ENCODE results near the gene RBM24.
"Not testable (repeated sequence)": the region's sequence is repeated elsewhere in the genome, so short reads cannot be mapped to it uniquely, and the experiment has no call there.

Gene RBM24

DNA sequence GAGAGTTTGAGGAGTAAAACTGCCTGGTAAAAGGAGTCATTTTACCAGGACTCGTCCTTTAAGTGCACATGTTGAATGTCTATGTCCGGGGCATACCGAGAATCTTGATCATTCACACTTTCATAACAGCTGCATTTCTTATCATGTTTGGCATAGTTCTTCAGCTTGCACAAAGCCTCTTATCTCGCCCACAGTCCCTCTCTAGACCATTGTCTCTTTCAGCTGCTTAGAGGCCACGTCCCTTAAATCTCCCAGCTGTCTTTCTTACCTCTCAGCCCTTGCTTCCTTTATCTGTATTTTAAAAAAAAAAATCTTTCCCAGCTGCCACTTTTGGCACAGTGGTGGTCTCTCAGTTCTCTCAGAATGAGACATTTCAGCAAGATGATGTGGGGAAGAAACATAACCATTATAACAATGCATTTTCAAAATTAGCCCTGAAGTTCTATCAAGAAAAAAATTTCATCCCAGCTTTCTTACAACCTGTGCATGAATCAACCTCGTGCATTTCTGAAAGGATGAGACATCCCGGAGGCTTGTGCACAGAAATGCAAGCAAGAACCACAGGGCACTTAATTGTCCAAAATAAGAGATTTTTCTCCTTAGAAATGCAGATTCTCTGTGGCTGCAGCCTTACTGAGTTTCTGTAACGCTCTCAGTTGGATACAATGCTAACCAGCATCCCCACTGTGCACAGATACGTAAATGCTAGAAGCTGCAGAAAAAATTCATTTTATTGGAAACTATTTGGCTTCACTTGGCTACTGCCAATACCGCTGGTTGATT lies 24.2 kb downstream of the RBM24 start:
- Histone ChIP-seq H3K4me3 (ENCODE audit: extremely low read depth, insufficient read depth, low read length, poor library complexity, severe bottlenecking) (no peak overlapping the region), H3K36me3 (ENCODE audit: control insufficient read depth, insufficient read depth, low read length) (no peaks in the 10 kb centered on the region), H3K27ac (ENCODE audit: low read depth, low read length, severe bottlenecking) (no peak overlapping the region), H3K9me3 (ENCODE audit: control insufficient read depth, low read length) (no peaks in the 10 kb centered on the region), H3K4me1 (ENCODE audit: control insufficient read depth, insufficient read depth, low read length, poor library complexity, severe bottlenecking) (peaks cover 11% of the 10 kb centered on the region)
- 34 to 47% methylated on average over 8 of the region's 10 CpGs for WGBS, 2 experiments (ENCODE audit: insufficient coverage in 2 of 2)

GRCh38 chr6:17311595-17312311 lies 30.6 kb downstream of the RBM24 start:
- Histone ChIP-seq H3K27ac (ENCODE audit: low read depth, low read length, severe bottlenecking) (no peak overlapping the region), H3K9me3 (ENCODE audit: control insufficient read depth, low read length) (no peaks in the 10 kb centered on the region), H3K4me3 (ENCODE audit: extremely low read depth, insufficient read depth, low read length, poor library complexity, severe bottlenecking) (no peak overlapping the region), H3K36me3 (ENCODE audit: control insufficient read depth, insufficient read depth, low read length) (no peaks in the 10 kb centered on the region), H3K4me1 (ENCODE audit: control insufficient read depth, insufficient read depth, low read length, poor library complexity, severe bottlenecking) (peaks cover 3% of the 10 kb centered on the region)
- WGBS, 2 experiments (ENCODE audit: insufficient coverage in 2 of 2) = 77 to 93% methylated on average over 3 of the region's 12 CpGs

DNA sequence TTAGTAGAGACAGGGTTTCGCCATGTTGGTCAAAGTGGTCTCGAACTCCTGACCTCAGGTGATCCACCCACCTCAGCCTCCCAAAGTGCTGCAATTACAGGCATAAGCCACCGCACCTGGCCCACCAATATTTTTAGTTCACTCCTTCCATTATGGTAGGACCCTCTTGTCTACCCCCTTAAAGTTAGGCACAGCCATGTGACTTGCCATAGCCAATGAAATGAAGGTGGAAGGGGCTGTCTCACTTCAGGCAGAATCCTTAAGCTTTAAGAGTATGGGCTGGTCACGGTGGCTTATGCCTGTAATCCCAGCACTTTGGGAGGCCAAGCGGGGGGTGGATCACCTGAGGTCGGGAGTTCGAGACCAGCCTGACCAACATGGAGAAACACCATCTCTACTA lies 32.1 kb downstream of the RBM24 start:
- H3K9me3 ChIP-seq (ENCODE audit: control insufficient read depth, low read length); H3K4me3 ChIP-seq (ENCODE audit: extremely low read depth, insufficient read depth, low read length, poor library complexity, severe bottlenecking): not testable (repeated sequence)

DNA sequence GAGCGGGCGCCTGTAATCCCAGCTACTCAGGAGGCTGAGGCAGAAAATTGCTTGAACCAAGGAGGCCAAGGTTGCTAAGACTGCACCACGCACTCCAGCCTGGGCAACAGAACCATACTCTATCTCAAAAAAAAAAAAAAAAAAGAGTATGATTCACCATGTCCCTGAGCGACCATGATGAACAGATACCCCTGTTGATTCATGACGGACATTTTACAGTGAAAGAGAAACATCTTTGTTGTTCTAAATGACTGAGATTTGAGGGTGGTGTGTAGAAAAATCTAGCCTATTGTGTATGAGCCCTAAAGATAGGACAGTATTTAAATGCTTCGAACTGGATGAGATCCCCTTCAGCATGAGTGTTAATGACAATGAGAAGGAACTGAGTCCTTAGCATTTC lies 32.8 kb downstream of the RBM24 start:
- H3K9me3 ChIP-seq (ENCODE audit: control insufficient read depth, low read length) = no peaks in the 10 kb centered on the region
- 90 to 97% methylated on average over 6 of the region's 6 CpGs for WGBS, 2 experiments (ENCODE audit: insufficient coverage in 2 of 2)
- H3K36me3 ChIP-seq (ENCODE audit: control insufficient read depth, insufficient read depth, low read length) = no peaks in the 10 kb centered on the region
- no peak overlapping the region for H3K4me3 ChIP-seq (ENCODE audit: extremely low read depth, insufficient read depth, low read length, poor library complexity, severe bottlenecking)
- H3K4me1 ChIP-seq (ENCODE audit: control insufficient read depth, insufficient read depth, low read length, poor library complexity, severe bottlenecking) = peaks cover 3% of the 10 kb centered on the region
- no peak overlapping the region for H3K27ac ChIP-seq (ENCODE audit: low read depth, low read length, severe bottlenecking)

More for the DNA sequence above, 32.1 kb downstream of the RBM24 start:
- WGBS, 2 experiments (ENCODE audit: insufficient coverage in 2 of 2) = 86 to 90% methylated on average over 4 to 7 of the region's 7 CpGs
- not testable (repeated sequence) for H3K27ac ChIP-seq (ENCODE audit: low read depth, low read length, severe bottlenecking); H3K4me1 ChIP-seq (ENCODE audit: control insufficient read depth, insufficient read depth, low read length, poor library complexity, severe bottlenecking); H3K36me3 ChIP-seq (ENCODE audit: control insufficient read depth, insufficient read depth, low read length)

GRCh38 chr6:17315262-17315661 lies 34.1 kb downstream of the RBM24 start:
- no peaks in the 10 kb centered on the region for H3K9me3 ChIP-seq (ENCODE audit: control insufficient read depth, low read length)
- no peak overlapping the region for H3K27ac ChIP-seq (ENCODE audit: low read depth, low read length, severe bottlenecking)
- peaks cover 3% of the 10 kb centered on the region for H3K4me1 ChIP-seq (ENCODE audit: control insufficient read depth, insufficient read depth, low read length, poor library complexity, severe bottlenecking)
- WGBS, 2 experiments (ENCODE audit: insufficient coverage in 2 of 2) = 93 to 95% methylated on average over 3 of the region's 3 CpGs
- no peak overlapping the region for H3K4me3 ChIP-seq (ENCODE audit: extremely low read depth, insufficient read depth, low read length, poor library complexity, severe bottlenecking)
- no peaks in the 10 kb centered on the region for H3K36me3 ChIP-seq (ENCODE audit: control insufficient read depth, insufficient read depth, low read length)

DNA sequence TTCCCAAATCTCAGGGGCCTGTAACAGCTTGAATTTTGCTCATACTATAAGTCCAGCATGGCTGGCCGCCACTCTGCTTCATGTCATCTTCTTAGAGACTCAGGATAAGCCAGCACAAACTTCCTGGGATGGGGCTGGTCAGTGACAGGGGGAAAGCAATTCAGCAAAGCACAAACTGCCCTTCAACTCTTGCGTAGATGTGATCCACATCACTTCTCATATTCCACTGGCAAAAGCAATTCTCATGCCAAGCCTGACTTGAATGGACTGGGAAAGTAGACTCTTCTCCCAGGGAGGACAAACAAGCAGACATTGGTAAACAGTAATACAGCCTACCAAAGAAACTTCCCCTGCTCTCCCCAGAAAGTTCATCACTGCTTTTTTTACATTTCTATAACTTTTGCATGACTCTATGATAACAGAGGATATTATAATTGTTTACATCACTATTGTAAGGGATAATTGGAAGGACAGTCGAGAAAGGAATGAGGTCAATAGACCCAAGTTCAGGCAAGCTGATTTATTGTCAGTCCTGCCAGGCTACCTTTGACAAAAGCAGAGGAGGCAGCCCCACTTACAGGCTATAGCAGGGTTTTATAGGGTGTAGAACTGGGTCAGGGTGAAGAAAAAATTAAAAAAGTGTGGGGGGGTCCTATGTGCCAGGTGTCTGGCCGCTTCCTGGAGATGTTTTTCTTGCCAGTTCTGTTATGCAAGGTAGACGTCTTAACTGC lies 37.4 kb downstream of the RBM24 start:
- Histone ChIP-seq H3K9me3 (ENCODE audit: control insufficient read depth, low read length) (no peaks in the 10 kb centered on the region), H3K27ac (ENCODE audit: low read depth, low read length, severe bottlenecking) (no peak overlapping the region), H3K36me3 (ENCODE audit: control insufficient read depth, insufficient read depth, low read length) (no peaks in the 10 kb centered on the region), H3K4me1 (ENCODE audit: control insufficient read depth, insufficient read depth, low read length, poor library complexity, severe bottlenecking) (no peaks in the 10 kb centered on the region), H3K4me3 (ENCODE audit: extremely low read depth, insufficient read depth, low read length, poor library complexity, severe bottlenecking) (no peak overlapping the region)
- WGBS, 2 experiments (ENCODE audit: insufficient coverage in 2 of 2) = 84 to 97% methylated on average over 3 to 5 of the region's 5 CpGs

DNA sequence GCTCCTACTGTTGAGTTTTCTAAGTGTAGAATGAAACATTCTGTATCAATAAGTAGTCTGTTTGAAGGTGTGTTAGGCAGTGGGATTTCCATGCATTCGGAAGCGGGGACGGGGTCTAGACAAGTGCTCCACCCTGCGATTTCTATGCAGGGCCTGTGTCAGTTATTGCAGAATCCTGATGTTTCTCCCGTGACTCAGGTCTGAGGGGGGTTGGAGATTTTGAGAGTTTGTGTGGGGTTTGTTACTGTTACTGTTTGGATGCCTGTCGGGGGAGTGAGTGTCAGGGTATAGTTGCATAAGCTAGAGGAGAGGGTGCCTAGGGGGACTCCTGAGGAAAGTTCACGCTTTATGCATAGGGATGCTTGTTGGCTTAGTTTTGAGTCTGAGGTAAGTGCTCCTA lies 39.1 kb downstream of the RBM24 start:
- WGBS, 2 experiments (ENCODE audit: insufficient coverage in 2 of 2) = 91 to 96% methylated on average over 6 to 7 of the region's 7 CpGs
- H3K36me3 ChIP-seq (ENCODE audit: control insufficient read depth, insufficient read depth, low read length); H3K27ac ChIP-seq (ENCODE audit: low read depth, low read length, severe bottlenecking); H3K9me3 ChIP-seq (ENCODE audit: control insufficient read depth, low read length); H3K4me3 ChIP-seq (ENCODE audit: extremely low read depth, insufficient read depth, low read length, poor library complexity, severe bottlenecking); H3K4me1 ChIP-seq (ENCODE audit: control insufficient read depth, insufficient read depth, low read length, poor library complexity, severe bottlenecking): not testable (repeated sequence)

GRCh38 chr6:17331238-17331637 lies 50.1 kb downstream of the RBM24 start:
- peaks cover 5% of the 10 kb centered on the region for H3K9me3 ChIP-seq (ENCODE audit: control insufficient read depth, low read length)
- 69 to 88% methylated on average over 2 to 4 of the region's 5 CpGs for WGBS, 2 experiments (ENCODE audit: insufficient coverage in 2 of 2)
- no peaks in the 10 kb centered on the region for H3K36me3 ChIP-seq (ENCODE audit: control insufficient read depth, insufficient read depth, low read length)
- H3K27ac ChIP-seq (ENCODE audit: low read depth, low read length, severe bottlenecking) = no peak overlapping the region
- H3K4me3 ChIP-seq (ENCODE audit: extremely low read depth, insufficient read depth, low read length, poor library complexity, severe bottlenecking) = no peak overlapping the region
- no peaks in the 10 kb centered on the region for H3K4me1 ChIP-seq (ENCODE audit: control insufficient read depth, insufficient read depth, low read length, poor library complexity, severe bottlenecking)

GRCh38 chr6:17334265-17334664 lies 53.1 kb downstream of the RBM24 start:
- no peak overlapping the region for H3K27ac ChIP-seq (ENCODE audit: low read depth, low read length, severe bottlenecking)
- H3K4me3 ChIP-seq (ENCODE audit: extremely low read depth, insufficient read depth, low read length, poor library complexity, severe bottlenecking) = no peak overlapping the region
- no peaks in the 10 kb centered on the region for H3K36me3 ChIP-seq (ENCODE audit: control insufficient read depth, insufficient read depth, low read length)
- peaks cover 5% of the 10 kb centered on the region for H3K9me3 ChIP-seq (ENCODE audit: control insufficient read depth, low read length)
- 90 to 93% methylated on average over 2 to 3 of the region's 7 CpGs for WGBS, 2 experiments (ENCODE audit: insufficient coverage in 2 of 2)
- H3K4me1 ChIP-seq (ENCODE audit: control insufficient read depth, insufficient read depth, low read length, poor library complexity, severe bottlenecking) = no peaks in the 10 kb centered on the region

DNA sequence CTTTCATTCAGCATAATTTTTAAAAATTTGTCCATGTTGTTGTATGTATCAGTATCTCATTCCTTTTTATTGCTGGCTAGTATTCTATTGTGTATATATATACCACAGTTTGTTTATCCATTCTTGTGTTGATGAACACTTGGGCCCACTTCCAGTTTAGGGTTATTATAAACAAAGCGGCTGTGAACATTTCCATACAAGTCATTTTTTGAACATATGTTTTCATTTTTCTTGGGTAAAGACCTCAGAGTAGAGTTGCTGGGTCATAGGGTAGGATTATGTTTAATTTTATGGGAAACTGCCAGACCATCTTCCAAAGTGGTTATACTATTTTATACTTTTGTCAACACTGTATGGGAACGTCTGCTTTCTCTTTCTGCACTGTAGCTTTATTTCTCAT lies 55.3 kb downstream of the RBM24 start:
- Histone ChIP-seq H3K9me3 (ENCODE audit: control insufficient read depth, low read length) (no peaks in the 10 kb centered on the region), H3K36me3 (ENCODE audit: control insufficient read depth, insufficient read depth, low read length) (no peaks in the 10 kb centered on the region), H3K27ac (ENCODE audit: low read depth, low read length, severe bottlenecking) (no peak overlapping the region), H3K4me1 (ENCODE audit: control insufficient read depth, insufficient read depth, low read length, poor library complexity, severe bottlenecking) (no peaks in the 10 kb centered on the region), H3K4me3 (ENCODE audit: extremely low read depth, insufficient read depth, low read length, poor library complexity, severe bottlenecking) (no peak overlapping the region)
- no CpG with 5 or more reads among the region's 2 CpGs for WGBS, 2 experiments (ENCODE audit: insufficient coverage in 2 of 2)

All from mesodermal cell (in vitro differentiated cells).